PC-3 (cell line): ENCODE data around the gene FLAD1.

ENCODE experiments used
- CTCF ChIP-seq: fragments of 300-600 bp; sonication (generic); conservative IDR thresholded peaks from 2 replicates; pipeline ENCODE4 v1.5.1; 2017; ENCODE audit warnings: antibody characterized with exemption, low read depth, mild to moderate bottlenecking, low read length
- EZH2 ChIP-seq: fragments of 300-600 bp; sonication (generic); IDR thresholded peaks from one replicate; pipeline ENCODE4 v1.6.1; 2017; ENCODE audit warnings: antibody characterized with exemption, mild to moderate bottlenecking, low read length; ENCODE audit not compliant: unreplicated experiment
- EZH2phosphoT487 ChIP-seq: fragments of 300-600 bp; sonication (generic); IDR thresholded peaks from 2 replicates; pipeline ENCODE4 v1.6.1; 2018; ENCODE audit warnings: mild to moderate bottlenecking, antibody characterized with exemption, low read length, borderline replicate concordance

GRCh38 chr1:154935749-154936554 is 47.2 kb upstream of the FLAD1 start:
- TF ChIP-seq CTCF (no peak), EZH2 (no peak), EZH2phosphoT487 (no peak)
